ENCODE data around the gene RPL41. TPM values are rescaled to one million over a fixed set of nuclear protein-coding genes. Genes with fewer than 3 reads are reported as not detected.

Gene RPL41
- total RNA-seq, 4 donors from 2014 or later = 966 to 4,641 (median 3,066) TPM

DNA sequence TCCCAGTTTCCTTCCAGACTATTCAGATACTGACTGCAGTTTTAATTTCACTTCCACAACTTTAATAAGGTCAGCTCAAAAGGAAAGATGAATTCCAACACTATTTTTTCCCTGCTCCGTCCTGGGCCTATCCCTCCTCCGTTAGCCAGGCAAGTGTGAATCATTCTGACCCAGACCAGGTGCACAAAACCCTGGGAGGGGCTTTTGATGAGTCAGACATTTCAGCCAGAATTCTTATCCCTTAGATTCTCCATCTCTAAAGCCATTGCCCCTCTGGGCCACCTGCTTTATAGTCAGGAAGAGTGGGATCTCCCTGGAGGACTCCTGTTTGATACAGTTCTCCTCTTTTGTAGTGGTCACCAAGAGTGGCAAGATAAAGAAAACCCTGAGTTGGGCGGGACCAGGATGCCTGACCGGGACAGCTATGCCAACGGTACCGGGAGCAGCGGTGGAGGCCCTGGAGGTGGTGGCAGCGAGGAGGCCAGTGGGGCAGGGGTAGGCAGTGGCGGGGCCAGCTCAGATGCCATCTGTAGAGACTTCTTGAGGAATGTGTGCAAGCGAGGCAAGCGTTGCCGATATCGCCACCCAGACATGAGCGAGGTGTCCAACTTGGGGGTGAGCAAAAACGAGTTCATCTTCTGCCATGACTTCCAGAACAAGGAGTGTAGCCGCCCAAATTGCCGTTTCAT is 3.9 kb downstream of the RPL41 start:
- TF ChIP-seq, protein P1, sequence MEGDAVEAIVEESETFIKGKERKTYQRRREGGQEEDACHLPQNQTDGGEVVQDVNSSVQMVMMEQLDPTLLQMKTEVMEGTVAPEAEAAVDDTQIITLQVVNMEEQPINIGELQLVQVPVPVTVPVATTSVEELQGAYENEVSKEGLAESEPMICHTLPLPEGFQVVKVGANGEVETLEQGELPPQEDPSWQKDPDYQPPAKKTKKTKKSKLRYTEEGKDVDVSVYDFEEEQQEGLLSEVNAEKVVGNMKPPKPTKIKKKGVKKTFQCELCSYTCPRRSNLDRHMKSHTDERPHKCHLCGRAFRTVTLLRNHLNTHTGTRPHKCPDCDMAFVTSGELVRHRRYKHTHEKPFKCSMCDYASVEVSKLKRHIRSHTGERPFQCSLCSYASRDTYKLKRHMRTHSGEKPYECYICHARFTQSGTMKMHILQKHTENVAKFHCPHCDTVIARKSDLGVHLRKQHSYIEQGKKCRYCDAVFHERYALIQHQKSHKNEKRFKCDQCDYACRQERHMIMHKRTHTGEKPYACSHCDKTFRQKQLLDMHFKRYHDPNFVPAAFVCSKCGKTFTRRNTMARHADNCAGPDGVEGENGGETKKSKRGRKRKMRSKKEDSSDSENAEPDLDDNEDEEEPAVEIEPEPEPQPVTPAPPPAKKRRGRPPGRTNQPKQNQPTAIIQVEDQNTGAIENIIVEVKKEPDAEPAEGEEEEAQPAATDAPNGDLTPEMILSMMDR (IDR thresholded peaks at IDR 0.05) = no peak
- no peak for TF ChIP-seq POLR2A (IDR thresholded peaks at IDR 0.05)
- H3K27ac ChIP-seq = peak overlapping the region; percentile 92 to 98 (median 94)
- WGBS, 2 donors = 72 to 76% methylated on average over 15 of the region's 17 CpGs
- H3K4me1 ChIP-seq = peaks cover 16 to 48% (median 22%) of the 10 kb centered on the region in 3 donors
- H3K36me3 ChIP-seq = peaks cover 4 to 20% (median 12%) of the 10 kb centered on the region in 3 donors
- no peak overlapping the region for H3K4me3 ChIP-seq
- DNase-seq = no peak
- no peaks in the 10 kb centered on the region for H3K9me3 ChIP-seq
- no peaks in the 10 kb centered on the region for H3K27me3 ChIP-seq
- intact Hi-C loops (cut with DNase I) = no loop called here

GRCh38 chr12:56121204-56121870 is 4.9 kb downstream of the RPL41 start:
- WGBS, 2 donors = 89 to 97% methylated on average over 4 to 11 of the region's 11 CpGs
- DNase-seq = no peak
- Histone ChIP-seq H3K27ac (no peak overlapping the region), H3K36me3 (peaks cover 4 to 20% (median 12%) of the 10 kb centered on the region in 3 donors), H3K27me3 (no peaks in the 10 kb centered on the region), H3K4me3 (no peak overlapping the region), H3K4me1 (peaks cover 22 to 54% (median 28%) of the 10 kb centered on the region in 3 donors), H3K9me3 (no peaks in the 10 kb centered on the region)
- intact Hi-C loops (cut with DNase I) = no loop called here
- TF ChIP-seq POLR2A (IDR thresholded peaks at IDR 0.05) = no peak
- TF ChIP-seq, protein P1 (IDR thresholded peaks at IDR 0.05) = no peak

GRCh38 chr12:56122637-56123036 is 6.2 kb downstream of the RPL41 start:
- no peak for DNase-seq
- peaks cover 34 to 64% (median 39%) of the 10 kb centered on the region in 3 donors for H3K4me1 ChIP-seq
- peaks cover 4 to 19% (median 12%) of the 10 kb centered on the region in 3 donors for H3K36me3 ChIP-seq
- TF ChIP-seq POLR2A (IDR thresholded peaks at IDR 0.05) = no peak
- TF ChIP-seq, protein P1 (IDR thresholded peaks at IDR 0.05) = no peak
- no peak overlapping the region for H3K4me3 ChIP-seq
- 80 to 97% methylated on average over 2 of the region's 2 CpGs for WGBS, 2 donors
- intact Hi-C loops (cut with DNase I) = no loop called here
- H3K9me3 ChIP-seq = no peaks in the 10 kb centered on the region
- no peaks in the 10 kb centered on the region for H3K27me3 ChIP-seq
- peak overlapping the region in 1 of 4 donors; percentile 49 for H3K27ac ChIP-seq

DNA sequence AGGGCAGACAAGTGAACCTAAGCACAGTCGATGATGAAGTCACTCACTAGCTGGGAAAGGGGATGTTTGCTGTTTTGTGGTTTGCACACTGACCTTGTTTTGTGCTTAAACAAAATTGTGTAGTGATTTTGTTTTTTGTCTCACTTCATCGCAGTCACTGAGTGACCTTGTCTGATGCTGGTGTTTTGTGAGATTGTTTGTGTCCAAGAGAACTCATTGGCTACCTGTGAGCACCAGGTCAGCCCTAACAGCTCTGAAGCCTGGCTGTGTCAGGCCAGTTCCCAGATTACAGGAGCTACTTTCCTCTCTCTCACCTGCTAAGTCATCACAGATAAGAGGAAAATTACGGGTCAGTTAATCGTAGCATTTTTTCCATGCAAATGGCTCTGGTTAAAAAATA is 7.7 kb downstream of the RPL41 start:
- no peak for TF ChIP-seq POLR2A (IDR thresholded peaks at IDR 0.05)
- TF ChIP-seq, protein P1 (IDR thresholded peaks at IDR 0.05) = no peak
- H3K4me3 ChIP-seq = no peak overlapping the region
- peaks cover 32 to 62% (median 33%) of the 10 kb centered on the region in 3 donors for H3K4me1 ChIP-seq
- no peaks in the 10 kb centered on the region for H3K27me3 ChIP-seq
- peaks cover 4 to 16% (median 12%) of the 10 kb centered on the region in 3 donors for H3K36me3 ChIP-seq
- DNase-seq = no peak
- no peak overlapping the region for H3K27ac ChIP-seq
- 74 to 87% methylated on average over 4 of the region's 4 CpGs for WGBS, 2 donors
- intact Hi-C loops (cut with DNase I) = no loop called here
- no peaks in the 10 kb centered on the region for H3K9me3 ChIP-seq

DNA sequence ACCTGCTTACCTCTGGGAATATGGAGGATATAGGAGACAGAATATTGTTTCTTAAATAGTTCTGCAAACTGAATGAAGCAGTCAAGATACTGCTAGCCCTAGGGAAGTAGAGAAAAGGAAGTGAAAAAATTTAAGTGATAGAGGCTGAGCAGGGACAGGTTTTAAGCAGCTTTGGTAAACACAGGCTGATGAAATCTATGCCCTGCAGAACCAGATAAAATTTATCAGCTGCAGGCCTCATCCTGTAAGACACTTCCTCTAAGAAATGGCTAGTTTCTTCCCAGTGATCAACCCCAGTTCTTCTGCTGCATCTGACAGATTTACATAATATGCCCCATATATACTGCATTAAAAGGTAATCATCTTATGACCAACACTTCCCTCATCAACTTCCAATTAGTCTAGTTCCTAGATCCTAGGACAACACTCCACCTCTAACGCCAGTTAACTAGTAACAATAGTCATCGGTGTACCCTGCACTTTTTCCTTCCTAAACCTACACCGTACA is 10.4 kb downstream of the RPL41 start:
- peak overlapping the region; percentile 77 to 98 (median 92) for H3K27ac ChIP-seq
- 34 to 42% methylated on average over 3 of the region's 3 CpGs for WGBS, 2 donors
- intact Hi-C loops (cut with DNase I) = loop anchor here (5.0 kb wide), 1 partner anchor 61 kb away; the partner anchor contains the start of gene SMARCC2
- TF ChIP-seq, protein P1 (IDR thresholded peaks at IDR 0.05) = no peak
- TF ChIP-seq POLR2A (IDR thresholded peaks at IDR 0.05) = no peak
- no peaks in the 10 kb centered on the region for H3K9me3 ChIP-seq
- H3K27me3 ChIP-seq = no peaks in the 10 kb centered on the region
- peaks cover 5 to 19% (median 8%) of the 10 kb centered on the region in 3 donors for H3K36me3 ChIP-seq
- DNase-seq = no peak
- peaks cover 23 to 60% (median 30%) of the 10 kb centered on the region in 3 donors for H3K4me1 ChIP-seq
- H3K4me3 ChIP-seq = peak overlapping the region in 1 of 4 donors; percentile 94

Measured in esophagus squamous epithelium (tissue), 5 donors.